ENCODE measurements around the gene ARGLU1.

Gene ARGLU1

GRCh38 chr13:106581225-106581624 is 13.3 kb upstream of the ARGLU1 start:
- no peak for FAIRE-seq

DNA sequence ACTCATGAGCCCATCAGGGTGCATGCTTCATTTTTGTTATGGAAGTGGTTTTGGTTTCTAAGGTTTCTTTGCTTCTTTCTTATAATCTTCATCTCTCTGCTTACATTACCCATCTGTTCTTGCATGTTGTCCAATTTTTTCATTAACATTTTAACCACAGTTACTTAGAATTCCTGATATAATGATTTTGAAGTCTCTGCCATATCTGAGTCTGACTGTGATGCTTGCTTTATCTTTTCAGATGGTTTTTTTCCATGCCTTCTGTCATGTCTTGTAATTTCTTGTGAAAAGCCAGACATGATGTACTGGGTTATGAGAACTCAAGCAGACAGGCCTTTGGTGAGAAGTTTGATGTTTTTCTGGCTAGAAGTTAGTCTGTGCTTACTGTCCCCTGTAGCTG is 8.0 kb upstream of the ARGLU1 start:
- FAIRE-seq = no peak

DNA sequence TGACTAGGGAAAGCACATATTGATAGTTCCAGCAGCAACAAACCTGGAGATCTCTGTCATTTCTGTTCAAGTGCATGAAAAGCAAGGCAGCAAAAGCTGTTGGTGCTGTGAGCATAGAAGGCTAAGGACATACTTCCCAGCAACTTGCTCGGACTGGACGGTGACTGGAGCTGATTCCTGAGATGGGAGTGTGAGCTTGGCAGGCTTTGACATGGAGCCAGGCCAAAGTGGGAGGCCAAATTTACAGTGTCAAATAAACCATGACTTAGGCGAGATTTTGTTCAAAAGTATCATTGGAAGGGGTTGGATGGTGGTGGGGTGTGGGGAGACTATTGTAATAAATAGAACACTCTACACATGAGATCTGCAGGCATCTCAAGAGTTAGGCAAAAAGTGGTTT is 5.9 kb upstream of the ARGLU1 start:
- FAIRE-seq = no peak

DNA sequence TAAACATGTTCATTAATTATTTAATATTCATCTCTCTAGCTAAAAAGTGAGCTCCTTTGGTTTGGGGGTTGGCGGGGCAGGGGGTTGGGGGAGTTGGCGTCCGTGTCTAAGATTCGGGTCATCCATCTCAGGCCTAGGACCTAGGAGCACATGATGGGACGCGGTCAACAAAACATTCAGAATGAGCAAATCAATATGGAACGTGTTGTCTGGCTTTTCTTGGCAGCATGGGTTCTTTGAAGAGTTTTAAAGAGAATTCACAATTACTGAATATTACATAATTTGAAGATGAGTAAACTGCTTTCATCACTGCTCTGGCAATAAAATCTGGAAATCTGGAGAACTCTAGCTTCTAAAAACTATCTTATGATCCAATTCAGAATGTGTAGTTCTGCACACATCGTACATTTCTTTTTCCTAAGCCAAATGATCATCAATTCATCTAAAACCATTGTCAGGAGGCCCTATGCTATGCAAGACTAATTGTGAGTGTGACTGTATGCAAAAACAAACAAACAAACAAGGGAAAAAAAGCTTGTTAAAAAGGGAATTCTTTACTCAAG is 5.4 kb upstream of the ARGLU1 start:
- FAIRE-seq = no peak

GRCh38 chr13:106570299-106570852 is 2.4 kb upstream of the ARGLU1 start:
- FAIRE-seq = no peak

DNA sequence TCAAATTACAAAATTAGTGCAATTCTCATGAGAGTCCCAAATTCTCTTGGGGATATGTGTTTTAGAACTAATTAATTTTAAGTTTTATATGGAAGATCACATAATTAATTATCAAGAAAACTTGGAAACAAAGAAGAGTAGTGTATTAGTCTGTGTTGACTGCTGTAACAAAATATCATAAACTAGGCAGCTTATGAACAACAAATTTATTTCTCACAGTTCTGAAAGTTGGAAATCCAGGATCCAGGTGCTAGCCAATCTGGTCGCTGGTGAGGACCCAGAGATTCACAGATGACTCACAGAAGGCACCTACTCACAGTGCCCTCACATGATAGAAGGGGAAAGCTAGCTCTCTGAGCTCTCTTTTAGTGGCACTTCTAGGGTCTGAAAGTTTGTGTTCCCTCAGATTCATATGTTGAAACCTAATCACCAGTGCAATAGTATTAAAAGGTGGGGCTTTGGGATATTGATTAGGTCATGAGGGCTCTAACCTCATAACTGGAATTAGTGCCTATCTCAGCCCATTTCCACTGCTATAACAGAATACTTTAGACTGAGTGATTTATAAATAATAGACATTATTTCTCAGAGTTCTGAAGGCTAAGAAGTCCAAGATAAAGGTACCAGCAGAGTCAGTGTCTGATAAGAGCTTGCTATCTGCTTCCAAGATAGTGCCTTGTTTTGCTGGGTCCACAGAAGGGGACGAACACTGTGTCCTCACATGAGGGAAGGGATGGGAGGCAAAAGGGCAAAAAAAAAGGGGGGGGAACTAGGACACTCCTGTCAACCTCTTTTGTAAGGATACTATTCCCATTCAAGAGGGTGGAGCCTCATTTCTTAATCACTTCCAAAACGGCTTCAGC is 1.5 kb upstream of the ARGLU1 start:
- no peak for FAIRE-seq

GRCh38 chr13:106568299-106569003 is 514 bp upstream of the ARGLU1 start:
- FAIRE-seq = no peak

GRCh38 chr13:106566641-106567473 is 1.1 kb downstream of the ARGLU1 start:
- no peak for FAIRE-seq

- no peak for FAIRE-seq
Measured at GRCh38 chr13:106565127-106565775, 2.7 kb downstream of the ARGLU1 start.

- FAIRE-seq = no peak
Measured at GRCh38 chr13:106562301-106562700, 5.6 kb downstream of the ARGLU1 start.

DNA sequence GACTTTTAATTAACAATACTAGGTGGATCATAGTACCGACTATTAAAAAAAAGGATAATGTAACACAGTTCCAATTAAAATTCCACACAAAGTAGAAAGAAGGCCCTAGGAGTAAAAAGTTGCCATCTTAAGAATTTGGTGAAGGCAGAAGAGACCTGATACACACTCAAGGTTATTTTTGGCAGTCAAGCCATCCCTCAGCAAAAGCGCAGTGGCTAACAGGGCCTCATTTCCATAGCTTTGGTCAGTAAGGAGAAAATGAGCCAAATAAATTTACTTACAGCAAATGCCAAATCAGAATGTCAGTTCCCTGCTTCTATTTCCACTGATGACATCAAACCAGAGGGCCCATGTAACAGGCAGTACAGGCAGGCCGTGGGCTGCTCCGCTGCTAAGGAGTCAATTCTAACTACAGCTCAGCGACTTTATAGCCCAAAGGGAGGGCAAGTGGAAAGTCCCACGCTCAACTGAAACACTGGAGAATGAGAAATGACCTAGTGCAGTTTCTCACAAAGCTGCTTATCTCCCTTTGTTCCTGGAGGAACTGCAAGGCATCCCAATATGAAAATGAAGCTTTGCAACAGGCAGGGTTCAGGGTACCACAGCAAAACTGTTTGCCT is 6.3 kb downstream of the ARGLU1 start:
- FAIRE-seq = no peak

- FAIRE-seq = no peak
Measured at GRCh38 chr13:106560821-106561220, 7.1 kb downstream of the ARGLU1 start.

GRCh38 chr13:106558527-106558926 is 9.4 kb downstream of the ARGLU1 start:
- FAIRE-seq = no peak

DNA sequence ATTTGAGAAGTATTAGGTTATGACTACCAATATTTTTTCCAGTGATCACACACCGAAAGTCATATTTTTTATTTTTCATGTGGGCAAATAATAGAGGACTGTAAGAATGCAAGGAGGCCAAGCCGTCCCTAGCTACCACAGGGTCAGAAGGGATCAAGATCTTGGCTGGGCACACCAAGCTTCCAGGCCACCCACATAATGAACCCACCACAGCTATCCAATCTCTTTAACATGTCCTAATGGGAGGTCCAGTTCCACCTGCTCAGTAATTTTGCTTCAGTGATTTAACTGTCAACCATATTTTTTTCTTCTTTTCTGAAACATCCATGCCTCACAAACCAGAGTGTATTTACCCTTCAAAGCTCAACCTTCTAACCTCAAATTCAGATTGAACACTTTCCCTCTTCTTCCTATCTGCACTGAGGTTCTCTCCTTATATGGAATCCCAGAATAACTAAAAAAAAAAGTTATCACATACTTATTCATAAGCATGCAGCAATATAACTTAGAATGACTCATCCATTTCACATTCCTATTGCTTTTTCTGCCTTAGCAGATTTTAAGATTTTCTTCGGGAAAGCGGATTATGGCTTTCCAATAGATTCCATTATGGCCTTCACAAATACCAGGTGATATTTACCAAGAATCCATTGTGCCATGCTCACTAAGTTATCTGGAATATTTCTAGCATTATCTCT is 12.2 kb downstream of the ARGLU1 start:
- no peak for FAIRE-seq

GRCh38 chr13:106551751-106552150 is 16.2 kb downstream of the ARGLU1 start:
- no peak for FAIRE-seq

DNA sequence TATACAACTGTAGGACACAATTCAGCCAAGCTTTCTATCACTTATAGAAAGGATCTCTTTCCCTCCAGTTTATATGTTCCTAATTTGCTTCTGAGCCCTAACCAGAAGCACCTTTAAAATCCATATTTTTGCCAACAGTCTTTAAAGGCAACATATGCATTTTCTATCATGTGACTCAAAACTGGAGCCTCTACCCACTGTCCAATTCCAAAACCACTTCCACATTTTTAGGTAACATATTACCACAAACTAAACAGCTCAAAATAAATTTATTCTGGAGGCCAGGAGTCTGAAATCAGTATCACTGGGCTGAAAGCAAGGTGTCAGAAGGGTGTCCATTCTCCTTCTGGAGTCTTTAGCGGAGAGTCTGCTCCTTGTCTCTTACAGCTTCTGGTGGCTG is 16.6 kb downstream of the ARGLU1 start:
- FAIRE-seq = no peak

GRCh38 chr13:106550570-106551135 is 17.3 kb downstream of the ARGLU1 start:
- no peak for FAIRE-seq

GRCh38 chr13:106548064-106548696 is 19.8 kb downstream of the ARGLU1 start:
- no peak for FAIRE-seq

DNA sequence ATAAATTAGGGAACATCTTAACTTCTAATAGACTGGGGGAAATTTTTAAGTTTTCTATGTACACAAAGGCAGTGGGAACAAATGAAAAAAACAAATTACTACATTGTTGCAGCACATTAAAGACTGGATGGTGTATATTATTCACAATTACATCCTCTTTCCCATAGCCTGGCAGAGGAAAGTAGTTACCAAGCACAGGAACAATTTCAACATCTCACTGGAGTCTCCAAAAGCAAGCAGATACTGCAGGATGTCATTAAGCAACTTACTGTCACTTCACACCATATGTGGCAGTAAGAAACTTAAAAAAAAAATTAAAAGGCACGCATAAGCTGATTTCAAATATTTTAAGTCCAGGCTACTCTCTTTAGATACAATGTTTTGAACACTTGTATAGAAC is 26.1 kb downstream of the ARGLU1 start:
- no peak for FAIRE-seq

DNA sequence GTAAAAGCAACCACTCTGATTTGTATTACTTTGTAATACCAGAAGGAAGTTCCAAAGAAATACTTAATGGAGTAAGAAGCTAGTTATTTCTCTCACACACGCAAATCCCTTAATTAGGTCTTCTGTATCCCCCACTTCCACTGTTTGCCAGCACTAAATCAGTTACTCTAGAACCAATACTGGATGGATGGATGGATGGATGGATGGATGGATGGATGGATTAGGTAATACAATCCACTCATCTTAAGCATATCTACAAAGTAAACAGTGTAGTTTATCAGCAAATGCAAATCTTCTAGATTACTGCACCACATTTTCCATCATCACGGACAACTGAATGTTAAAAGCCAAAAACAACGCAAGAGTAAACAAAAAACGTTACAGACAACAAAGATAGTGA is 27.3 kb downstream of the ARGLU1 start:
- FAIRE-seq = no peak
